ENCODE results near the gene GFRA1.

GRCh38 chr10:116186273-116186672 is 86.7 kb downstream of the GFRA1 start:
- TF ChIP-seq CTCF (IDR thresholded peaks at IDR 0.05; ENCODE audit: poor library complexity) (no peak), EZH2 (IDR thresholded peaks at IDR 0.05; ENCODE audit: borderline replicate concordance) (no peak)

All from hepatocyte (in vitro differentiated cells).